Nephron progenitor cell (in vitro differentiated cells): ENCODE results near the gene KCNJ1.

Experiments
- DNase-seq: peaks from one replicate; pipeline ENCODE4 v3.0.0; 2021
- H3K27ac Mint-ChIP-seq: 2 replicates; pipeline ENCODE4 v1.8.0; 2021; ENCODE audit warnings: mild to moderate bottlenecking, moderate library complexity, mixed read lengths
- H3K27me3 Mint-ChIP-seq: 2 replicates; pipeline ENCODE4 v1.8.0; 2021; ENCODE audit warnings: mild to moderate bottlenecking, low read depth, mixed read lengths; ENCODE audit not compliant: poor library complexity
- H3K36me3 Mint-ChIP-seq: 2 replicates; pipeline ENCODE4 v1.8.0; 2021; ENCODE audit warnings: low read depth, mixed read lengths
- H3K4me1 Mint-ChIP-seq: 2 replicates; pipeline ENCODE4 v1.8.0; 2021; ENCODE audit warnings: mixed read lengths
- H3K4me3 Mint-ChIP-seq: 2 replicates; pipeline ENCODE4 v1.8.0; 2021; ENCODE audit warnings: mild to moderate bottlenecking, moderate library complexity, mixed read lengths
- H3K9me3 Mint-ChIP-seq: 2 replicates; pipeline ENCODE4 v1.8.0; 2021; ENCODE audit warnings: mild to moderate bottlenecking, moderate library complexity, mixed read lengths
- CTCF ChIP-seq: fragments of 200-600 bp; sonication (generic); IDR thresholded peaks from 2 replicates; pipeline ENCODE4 v1.5.0; 2021; ENCODE audit warnings: antibody characterized with exemption

KCNJ1 gene

GRCh38 chr11:128908391-128909246 lies 41.5 kb upstream of the KCNJ1 start:
- peaks cover 69% of the 10 kb centered on the region for H3K27me3 Mint-ChIP-seq
- peaks cover 15% of the 10 kb centered on the region for H3K9me3 Mint-ChIP-seq
- no peak overlapping the region for H3K4me3 Mint-ChIP-seq
- DNase-seq: no peak
- no peak overlapping the region for H3K27ac Mint-ChIP-seq
- no peak for TF ChIP-seq CTCF
- H3K4me1 Mint-ChIP-seq: peaks cover 22% of the 10 kb centered on the region
- no peaks in the 10 kb centered on the region for H3K36me3 Mint-ChIP-seq

- Mint-ChIP-seq H3K4me3 (no peak overlapping the region), H3K27ac (no peak overlapping the region), H3K27me3 (peaks cover 70% of the 10 kb centered on the region), H3K4me1 (peaks cover 29% of the 10 kb centered on the region), H3K36me3 (no peaks in the 10 kb centered on the region), H3K9me3 (peaks cover 15% of the 10 kb centered on the region)
- TF ChIP-seq CTCF: no peak
- no peak for DNase-seq
Observed at GRCh38 chr11:128907585-128907984, 40.5 kb upstream of the KCNJ1 start.

GRCh38 chr11:128906185-128907050 lies 39.3 kb upstream of the KCNJ1 start:
- Mint-ChIP-seq H3K4me3 (peak overlapping the region; percentile 76), H3K36me3 (no peaks in the 10 kb centered on the region), H3K27ac (no peak overlapping the region), H3K4me1 (peaks cover 40% of the 10 kb centered on the region), H3K27me3 (peaks cover 81% of the 10 kb centered on the region), H3K9me3 (peaks cover 8% of the 10 kb centered on the region)
- TF ChIP-seq CTCF: no peak
- DNase-seq: no peak

GRCh38 chr11:128905345-128906184 lies 38.5 kb upstream of the KCNJ1 start:
- Mint-ChIP-seq H3K27ac (no peak overlapping the region), H3K4me3 (peak overlapping the region; percentile 76)

More at GRCh38 chr11:128905345-128906184, 38.5 kb upstream of the KCNJ1 start:
- peak; percentile 23 for TF ChIP-seq CTCF
- Mint-ChIP-seq H3K27me3 (peaks cover 89% of the 10 kb centered on the region), H3K4me1 (peaks cover 44% of the 10 kb centered on the region), H3K36me3 (no peaks in the 10 kb centered on the region), H3K9me3 (peaks cover 8% of the 10 kb centered on the region)
- peak; percentile 56 for DNase-seq
